ENCODE results near the gene ADAD1. TPM values are rescaled to one million over a fixed set of nuclear protein-coding genes. Genes with fewer than 3 reads are reported as not detected.
"Not testable (repeated sequence)": the region's sequence is repeated elsewhere in the genome, so short reads cannot be mapped to it uniquely, and the experiment has no call there.

Gene ADAD1
- total RNA-seq, result not detected

GRCh38 chr4:122378711-122379110 lies at the start of gene ADAD1:
TSS of gene ADAD1 (plus strand) at chr4:122379011. CDS start at chr4:122380070, 1,059 bp downstream.
- in situ Hi-C loops (cut with MboI; ENCODE audit: low pct_unique_long_range_greater_than_20kb in 2 of 9, low sequenced_read_pairs in 9 of 9, unreplicated experiment in 9 of 9), result no loop called here
- 18 to 96% (median 84%) methylated on average over 1 to 6 of the region's 7 CpGs for WGBS, 10 experiments
- Histone ChIP-seq H3K27ac (no peak within 1 kb of the TSS), H3K4me1 (replicated peaks in 1 of 2) (no peaks in the 10 kb centered on the region), H3K4me3 (no peak within 1 kb of the TSS)
- no peak for ATAC-seq (replicated peaks in 6 of 8)

DNA sequence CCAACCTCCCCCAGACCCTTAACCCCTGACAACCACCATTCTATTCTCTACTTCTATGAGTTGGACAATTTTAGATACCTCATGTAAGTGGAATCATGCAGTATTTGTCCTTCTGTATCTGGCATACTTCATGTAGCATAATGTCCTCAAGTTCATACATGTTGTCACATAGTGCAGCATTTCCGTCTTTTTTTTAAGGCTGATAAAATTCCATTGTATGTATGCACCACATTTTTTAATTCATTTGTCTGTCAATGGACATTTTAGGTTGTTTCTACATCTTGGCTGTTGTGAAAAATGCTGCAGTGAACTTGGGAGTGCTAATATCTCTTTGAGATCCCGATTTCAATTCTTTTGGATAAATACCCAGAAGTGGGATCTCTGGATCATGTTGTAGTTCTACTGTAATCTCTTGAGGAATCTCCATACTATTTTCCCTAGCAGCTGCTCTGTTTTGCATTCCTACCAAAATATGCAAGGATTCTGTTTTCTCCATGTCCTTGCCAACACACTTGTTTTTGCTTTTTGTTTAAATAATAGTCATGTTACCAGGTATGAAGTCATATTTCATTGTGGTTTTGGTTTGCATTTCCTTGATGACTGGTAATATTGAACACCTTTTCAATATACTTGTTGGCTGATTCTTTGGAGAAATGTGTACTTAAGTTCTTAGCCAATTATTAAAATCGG lies 48.8 kb upstream of the ADAD1 start:
- H3K27ac ChIP-seq, result no peak overlapping the region
- 82 to 100% (median 95%) methylated on average over 1 to 3 of the region's 3 CpGs for WGBS, 10 experiments
- H3K4me3 ChIP-seq, result no peak overlapping the region
- H3K4me1 ChIP-seq (replicated peaks in 1 of 2), result no peaks in the 10 kb centered on the region
- ATAC-seq (replicated peaks in 6 of 8), result peak in 3 of 8 experiments; percentile 79 to 99 (median 96)
- in situ Hi-C loops (cut with MboI; ENCODE audit: low pct_unique_long_range_greater_than_20kb in 2 of 9, low sequenced_read_pairs in 9 of 9, unreplicated experiment in 9 of 9), result no loop called here

DNA sequence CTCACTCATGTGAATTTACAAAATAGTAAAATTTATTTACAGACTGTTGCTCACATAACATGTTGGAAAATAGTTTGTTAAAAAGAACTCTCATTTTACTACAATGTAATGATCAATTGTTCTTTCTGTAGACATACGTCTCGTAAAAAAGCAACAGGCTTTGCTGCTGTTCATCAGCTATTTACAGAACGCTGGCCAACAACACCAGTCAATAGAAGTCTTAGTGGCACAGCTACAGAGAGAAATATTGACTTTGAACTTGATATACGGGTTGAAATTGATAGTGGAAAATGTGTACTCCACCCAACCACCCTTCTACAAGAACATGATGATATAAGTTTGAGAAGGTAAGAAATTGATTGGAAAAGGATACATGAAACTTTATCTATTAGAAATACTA lies 47.6 kb upstream of the ADAD1 start:
- no peak for ATAC-seq (replicated peaks in 6 of 8)
- 50 to 100% (median 92%) methylated on average over 1 to 4 of the region's 4 CpGs; no CpG with 5 or more reads in 1 of the 10 experiments for WGBS, 10 experiments

GRCh38 chr4:122334828-122335227 lies 44.0 kb upstream of the ADAD1 start:
- Histone ChIP-seq H3K4me3 (no peak overlapping the region), H3K27ac (no peak overlapping the region), H3K4me1 (replicated peaks in 1 of 2) (no peaks in the 10 kb centered on the region)
- in situ Hi-C loops (cut with MboI; ENCODE audit: low pct_unique_long_range_greater_than_20kb in 2 of 9, low sequenced_read_pairs in 9 of 9, unreplicated experiment in 9 of 9), result no loop called here
- no peak for ATAC-seq (replicated peaks in 6 of 8)

More for the DNA sequence above, 47.6 kb upstream of the ADAD1 start:
- in situ Hi-C loops (cut with MboI; ENCODE audit: low pct_unique_long_range_greater_than_20kb in 2 of 9, low sequenced_read_pairs in 9 of 9, unreplicated experiment in 9 of 9), result no loop called here
- H3K27ac ChIP-seq, result no peak overlapping the region
- no peaks in the 10 kb centered on the region for H3K4me1 ChIP-seq (replicated peaks in 1 of 2)
- H3K4me3 ChIP-seq, result no peak overlapping the region

DNA sequence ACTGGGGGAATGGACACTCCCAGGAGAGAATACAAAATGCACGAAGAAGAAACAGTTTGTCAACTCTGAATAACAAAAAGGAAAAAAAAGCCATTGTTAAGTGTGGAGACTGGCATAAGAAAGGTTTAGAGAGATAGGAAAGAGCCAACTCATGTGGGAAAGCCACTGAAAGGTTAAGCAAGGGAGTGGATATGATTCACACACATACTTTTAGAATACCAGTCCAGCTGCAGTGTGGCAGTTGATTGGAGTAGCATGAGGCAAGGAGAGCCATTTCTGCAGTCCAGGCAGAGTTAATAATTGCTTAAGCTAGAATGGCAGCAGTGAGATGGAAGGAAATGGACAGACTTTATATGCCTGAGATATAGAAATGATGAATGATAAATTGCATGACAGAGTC lies 36.9 kb upstream of the ADAD1 start:
- no peaks in the 10 kb centered on the region for H3K4me1 ChIP-seq (replicated peaks in 1 of 2)
- H3K4me3 ChIP-seq, result no peak overlapping the region
- H3K27ac ChIP-seq, result no peak overlapping the region
- WGBS, 10 experiments, result 0 to 100% (median 70%) methylated on average over 1 of the region's 1 CpG; no CpG with 5 or more reads in 2 of the 10 experiments
- ATAC-seq (replicated peaks in 6 of 8), result peak in 1 of 8 experiments; percentile 53
- in situ Hi-C loops (cut with MboI; ENCODE audit: low pct_unique_long_range_greater_than_20kb in 2 of 9, low sequenced_read_pairs in 9 of 9, unreplicated experiment in 9 of 9), result no loop called here

GRCh38 chr4:122346036-122346435 lies 32.8 kb upstream of the ADAD1 start:
- Histone ChIP-seq H3K4me1 (replicated peaks in 1 of 2) (no peaks in the 10 kb centered on the region), H3K27ac (no peak overlapping the region), H3K4me3 (no peak overlapping the region)
- no peak for ATAC-seq (replicated peaks in 6 of 8)
- in situ Hi-C loops (cut with MboI; ENCODE audit: low pct_unique_long_range_greater_than_20kb in 2 of 9, low sequenced_read_pairs in 9 of 9, unreplicated experiment in 9 of 9), result no loop called here
- 89 to 100% (median 100%) methylated on average over 1 of the region's 1 CpG; no CpG with 5 or more reads in 1 of the 10 experiments for WGBS, 10 experiments

GRCh38 chr4:122346503-122346902 lies 32.3 kb upstream of the ADAD1 start:
- WGBS, 10 experiments, result 80 to 100% (median 92%) methylated on average over 1 to 5 of the region's 5 CpGs; no CpG with 5 or more reads in 2 of the 10 experiments
- ATAC-seq (replicated peaks in 6 of 8), result no peak
- Histone ChIP-seq H3K27ac (no peak overlapping the region), H3K4me1 (replicated peaks in 1 of 2) (no peaks in the 10 kb centered on the region), H3K4me3 (no peak overlapping the region)
- in situ Hi-C loops (cut with MboI; ENCODE audit: low pct_unique_long_range_greater_than_20kb in 2 of 9, low sequenced_read_pairs in 9 of 9, unreplicated experiment in 9 of 9), result no loop called here

DNA sequence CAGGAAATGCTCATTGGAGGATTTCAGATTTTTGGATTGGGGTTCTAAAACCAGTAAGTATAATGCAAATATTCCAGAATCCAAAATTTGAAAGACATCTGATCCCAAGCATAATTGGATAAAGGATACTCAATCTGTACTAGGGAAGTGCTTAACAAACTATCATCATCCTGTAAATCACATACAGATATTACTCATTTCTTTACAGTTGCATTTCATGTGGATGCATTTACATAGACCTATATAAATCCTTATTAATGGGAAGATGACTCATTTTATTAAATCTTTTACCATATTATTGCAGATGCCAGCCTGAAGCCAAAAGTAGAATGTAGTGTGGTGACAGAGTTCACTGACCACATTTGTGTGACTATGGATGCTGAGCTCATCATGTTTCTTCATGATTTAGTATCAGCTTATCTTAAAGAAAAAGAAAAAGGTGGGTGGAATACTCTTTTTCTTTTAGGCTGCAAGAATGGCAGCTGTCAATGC lies 22.4 kb upstream of the ADAD1 start:
- Histone ChIP-seq H3K27ac (no peak overlapping the region), H3K4me1 (replicated peaks in 1 of 2) (no peaks in the 10 kb centered on the region), H3K4me3 (no peak overlapping the region)
- in situ Hi-C loops (cut with MboI; ENCODE audit: low pct_unique_long_range_greater_than_20kb in 2 of 9, low sequenced_read_pairs in 9 of 9, unreplicated experiment in 9 of 9), result no loop called here
- ATAC-seq (replicated peaks in 6 of 8), result peak in 2 of 8 experiments; percentile 48 to 62

DNA sequence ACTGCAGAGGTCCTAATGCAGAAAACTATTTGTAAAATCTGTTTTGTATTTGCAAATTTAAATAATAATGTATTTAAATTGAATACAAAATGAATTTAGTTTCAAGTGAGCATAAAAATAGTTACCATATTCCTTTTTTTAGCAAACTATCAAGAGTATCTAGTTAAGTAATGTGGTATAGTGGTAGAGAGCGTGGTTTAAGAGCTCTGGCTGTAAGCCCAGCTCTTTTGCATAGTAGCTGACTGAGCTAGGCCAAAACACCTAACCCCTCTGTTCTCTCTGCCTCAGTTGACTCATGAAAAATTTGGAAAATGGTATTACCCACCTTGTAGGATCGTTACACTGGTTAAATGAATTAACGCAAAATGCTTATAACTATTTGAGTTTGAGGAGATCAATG lies 18.1 kb upstream of the ADAD1 start:
- no peak for ATAC-seq (replicated peaks in 6 of 8)
- WGBS, 10 experiments, result 74 to 100% (median 90%) methylated on average over 1 to 3 of the region's 3 CpGs; no CpG with 5 or more reads in 2 of the 10 experiments
- Histone ChIP-seq H3K27ac (no peak overlapping the region), H3K4me1 (replicated peaks in 1 of 2) (no peaks in the 10 kb centered on the region), H3K4me3 (no peak overlapping the region)
- in situ Hi-C loops (cut with MboI; ENCODE audit: low pct_unique_long_range_greater_than_20kb in 2 of 9, low sequenced_read_pairs in 9 of 9, unreplicated experiment in 9 of 9), result no loop called here

GRCh38 chr4:122364700-122365404 lies 14.0 kb upstream of the ADAD1 start:
- 22 to 100% (median 78%) methylated on average over 2 to 7 of the region's 18 CpGs; no CpG with 5 or more reads in 2 of the 10 experiments for WGBS, 10 experiments
- peak in 2 of 8 experiments; percentile 27 to 46 for ATAC-seq (replicated peaks in 6 of 8)
- H3K4me1 ChIP-seq (replicated peaks in 1 of 2), result no peaks in the 10 kb centered on the region
- no peak overlapping the region for H3K4me3 ChIP-seq
- H3K27ac ChIP-seq, result peak overlapping the region in 1 of 2 donors; percentile 25
- in situ Hi-C loops (cut with MboI; ENCODE audit: low pct_unique_long_range_greater_than_20kb in 2 of 9, low sequenced_read_pairs in 9 of 9, unreplicated experiment in 9 of 9), result no loop called here

- WGBS, 10 experiments, result 38 to 100% (median 80%) methylated on average over 1 to 3 of the region's 3 CpGs; no CpG with 5 or more reads in 3 of the 10 experiments
- H3K4me1 ChIP-seq (replicated peaks in 1 of 2); in situ Hi-C loops (cut with MboI; ENCODE audit: low pct_unique_long_range_greater_than_20kb in 2 of 9, low sequenced_read_pairs in 9 of 9, unreplicated experiment in 9 of 9); ATAC-seq (replicated peaks in 6 of 8); H3K4me3 ChIP-seq; H3K27ac ChIP-seq: not testable (repeated sequence)
Measured at GRCh38 chr4:122368786-122369185, 10.0 kb upstream of the ADAD1 start.

DNA sequence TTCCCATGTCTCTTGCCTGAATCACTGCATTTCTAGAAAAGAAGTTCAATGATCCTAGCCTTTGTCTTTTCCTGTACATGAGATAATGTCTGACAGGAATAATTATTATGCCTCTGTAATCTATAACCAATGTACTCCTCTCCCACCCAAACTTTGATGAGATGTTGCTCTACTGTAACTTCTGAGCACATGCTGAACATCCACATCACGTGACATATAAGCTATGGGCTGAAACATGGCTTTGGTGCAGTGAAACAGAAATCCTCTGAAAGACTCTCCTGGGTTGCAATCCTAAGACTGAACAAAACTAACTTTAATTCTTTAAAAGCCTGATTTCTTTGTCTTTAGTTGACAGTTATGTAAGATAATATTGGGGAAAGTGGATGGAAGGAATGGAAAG lies 1.5 kb upstream of the ADAD1 start:
- WGBS, 10 experiments, result 20 to 100% (median 82%) methylated on average over 1 of the region's 1 CpG; no CpG with 5 or more reads in 2 of the 10 experiments
- no peaks in the 10 kb centered on the region for H3K4me1 ChIP-seq (replicated peaks in 1 of 2)
- no peak overlapping the region for H3K4me3 ChIP-seq
- no peak overlapping the region for H3K27ac ChIP-seq
- no peak for ATAC-seq (replicated peaks in 6 of 8)
- in situ Hi-C loops (cut with MboI; ENCODE audit: low pct_unique_long_range_greater_than_20kb in 2 of 9, low sequenced_read_pairs in 9 of 9, unreplicated experiment in 9 of 9), result no loop called here

- WGBS, 10 experiments, result 93 to 100% (median 100%) methylated on average over 3 to 9 of the region's 44 CpGs; no CpG with 5 or more reads in 7 of the 10 experiments
- in situ Hi-C loops (cut with MboI; ENCODE audit: low pct_unique_long_range_greater_than_20kb in 2 of 9, low sequenced_read_pairs in 9 of 9, unreplicated experiment in 9 of 9), result no loop called here
- Histone ChIP-seq H3K4me3 (no peak overlapping the region), H3K27ac (no peak overlapping the region), H3K4me1 (replicated peaks in 1 of 2) (no peaks in the 10 kb centered on the region)
- no peak for ATAC-seq (replicated peaks in 6 of 8)
Measured at GRCh38 chr4:122379239-122379638, 428 bp downstream of the ADAD1 start.
